ENCODE data around the gene STK25.

DNA sequence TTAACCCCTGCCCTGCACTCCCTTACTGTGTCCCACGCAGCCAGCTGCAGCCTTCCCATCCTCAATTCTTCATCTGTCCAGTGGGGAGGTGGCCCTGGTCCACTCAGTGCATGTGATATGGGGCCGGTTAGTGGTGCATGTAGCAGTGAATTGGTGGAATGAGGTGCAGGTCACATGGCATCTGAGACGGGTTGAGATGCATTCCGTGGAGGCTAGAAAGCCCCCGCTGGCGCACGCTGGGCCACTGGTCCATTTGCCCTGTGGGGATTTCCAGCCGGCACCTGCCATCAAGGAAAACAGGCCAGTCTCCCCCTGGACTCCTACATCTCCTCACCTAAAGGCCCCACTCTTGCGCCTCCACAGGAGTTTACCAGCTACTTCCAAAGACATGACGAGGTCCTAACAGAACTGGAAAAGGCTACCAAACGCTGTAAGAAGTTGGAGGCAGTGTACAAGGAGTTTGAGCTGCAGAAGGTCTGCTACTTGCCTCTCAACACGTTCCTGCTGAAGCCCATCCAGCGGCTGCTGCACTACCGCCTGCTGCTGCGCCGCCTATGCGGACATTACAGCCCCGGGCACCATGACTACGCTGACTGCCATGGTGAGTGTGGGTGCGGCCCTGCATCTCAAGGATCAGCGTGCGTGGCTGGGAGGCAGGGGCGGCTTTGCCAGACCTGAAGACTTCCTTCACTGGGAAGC, 40.5 kb downstream of the STK25 start:
- TF ChIP-seq SNAI2 (CRISPR knock-in tag; IDR thresholded peaks at IDR 0.05) (no peak), RARB (CRISPR knock-in tag; IDR thresholded peaks at IDR 0.05) (no peak), ZNF70 (CRISPR knock-in tag; IDR thresholded peaks at IDR 0.05) (no peak), ISL1 (CRISPR knock-in tag; IDR thresholded peaks at IDR 0.05) (no peak), ZNF565 (CRISPR knock-in tag; conservative IDR thresholded peaks at IDR 0.05; ENCODE audit: low read depth) (no peak), ZFP30 (CRISPR knock-in tag; IDR thresholded peaks at IDR 0.05) (no peak), OSR1 (CRISPR knock-in tag; IDR thresholded peaks at IDR 0.05) (no peak)
- TF ChIP-seq, protein P1, sequence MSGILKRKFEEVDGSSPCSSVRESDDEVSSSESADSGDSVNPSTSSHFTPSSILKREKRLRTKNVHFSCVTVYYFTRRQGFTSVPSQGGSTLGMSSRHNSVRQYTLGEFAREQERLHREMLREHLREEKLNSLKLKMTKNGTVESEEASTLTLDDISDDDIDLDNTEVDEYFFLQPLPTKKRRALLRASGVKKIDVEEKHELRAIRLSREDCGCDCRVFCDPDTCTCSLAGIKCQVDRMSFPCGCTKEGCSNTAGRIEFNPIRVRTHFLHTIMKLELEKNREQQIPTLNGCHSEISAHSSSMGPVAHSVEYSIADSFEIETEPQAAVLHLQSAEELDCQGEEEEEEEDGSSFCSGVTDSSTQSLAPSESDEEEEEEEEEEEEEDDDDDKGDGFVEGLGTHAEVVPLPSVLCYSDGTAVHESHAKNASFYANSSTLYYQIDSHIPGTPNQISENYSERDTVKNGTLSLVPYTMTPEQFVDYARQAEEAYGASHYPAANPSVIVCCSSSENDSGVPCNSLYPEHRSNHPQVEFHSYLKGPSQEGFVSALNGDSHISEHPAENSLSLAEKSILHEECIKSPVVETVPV (CRISPR knock-in tag; IDR thresholded peaks at IDR 0.05) = no peak
